Measurements from ENCODE around the gene NOTUM.
"Not testable (repeated sequence)": the region's sequence is repeated elsewhere in the genome, so short reads cannot be mapped to it uniquely, and the experiment has no call there.

The NOTUM gene

DNA sequence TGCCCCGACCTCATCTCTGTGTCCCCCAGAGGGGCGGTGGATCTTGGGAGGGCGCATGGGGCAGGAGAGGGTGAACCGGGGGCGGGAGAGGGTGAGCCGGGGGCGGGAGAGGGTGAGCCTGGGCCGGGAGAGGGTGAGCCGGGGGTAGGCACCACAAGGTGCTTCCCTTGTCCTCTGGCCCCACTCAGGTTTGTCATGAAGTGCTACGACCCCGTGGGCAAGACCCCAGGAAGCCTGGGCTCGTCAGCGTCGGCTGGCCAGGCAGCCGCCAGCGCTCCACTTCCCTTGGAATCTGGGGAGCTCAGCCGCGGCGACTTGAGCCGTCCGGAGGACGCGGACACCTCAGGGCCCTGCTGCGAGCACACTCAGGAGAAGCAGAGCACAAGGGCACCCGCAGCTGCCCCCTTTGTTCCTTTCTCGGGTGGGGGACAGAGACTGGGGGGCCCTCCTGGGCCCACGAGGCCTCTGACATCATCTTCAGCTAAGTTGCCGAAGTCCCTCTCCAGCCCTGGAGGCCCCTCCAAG lies 35.3 kb upstream of the NOTUM start:
- no peak for DNase-seq

DNA sequence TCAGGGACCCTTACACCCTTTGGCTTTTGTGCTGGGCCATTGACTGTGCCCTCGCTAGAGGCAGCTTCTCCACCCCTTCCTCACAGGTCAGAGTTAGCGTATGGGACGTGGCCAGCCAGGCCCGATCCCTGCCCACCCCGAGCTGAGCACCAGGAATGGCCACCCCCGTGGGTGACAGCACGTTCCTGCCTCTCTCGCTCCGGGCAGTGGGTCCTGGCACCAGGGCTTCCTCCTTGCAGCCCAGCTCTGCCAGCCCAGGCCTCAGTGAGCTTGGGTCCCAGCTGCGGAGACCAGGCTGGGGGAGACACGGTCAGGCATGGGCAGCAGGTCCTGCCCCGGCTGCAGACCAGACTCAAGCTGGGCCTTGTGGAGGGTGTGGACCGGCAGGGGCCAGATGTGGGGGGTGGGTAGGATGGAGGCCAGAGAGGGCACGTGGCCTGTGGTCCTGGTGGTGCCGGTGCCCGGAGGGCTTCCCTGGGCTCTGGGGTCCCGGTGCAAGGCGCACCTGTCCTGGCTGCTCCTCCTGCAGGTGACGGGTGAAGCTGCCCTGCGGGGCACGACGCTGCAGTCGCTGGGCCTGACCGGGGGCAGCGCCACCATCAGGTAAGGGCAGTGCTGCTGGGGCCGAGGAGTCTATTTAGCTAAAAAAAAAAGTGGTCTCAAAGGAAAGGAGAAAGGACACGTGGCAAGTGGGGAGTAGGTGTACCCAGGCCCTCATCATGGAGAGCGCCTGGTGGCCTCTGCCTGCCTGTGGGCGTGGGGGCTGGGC lies 34.7 kb upstream of the NOTUM start:
- no peak for DNase-seq

DNA sequence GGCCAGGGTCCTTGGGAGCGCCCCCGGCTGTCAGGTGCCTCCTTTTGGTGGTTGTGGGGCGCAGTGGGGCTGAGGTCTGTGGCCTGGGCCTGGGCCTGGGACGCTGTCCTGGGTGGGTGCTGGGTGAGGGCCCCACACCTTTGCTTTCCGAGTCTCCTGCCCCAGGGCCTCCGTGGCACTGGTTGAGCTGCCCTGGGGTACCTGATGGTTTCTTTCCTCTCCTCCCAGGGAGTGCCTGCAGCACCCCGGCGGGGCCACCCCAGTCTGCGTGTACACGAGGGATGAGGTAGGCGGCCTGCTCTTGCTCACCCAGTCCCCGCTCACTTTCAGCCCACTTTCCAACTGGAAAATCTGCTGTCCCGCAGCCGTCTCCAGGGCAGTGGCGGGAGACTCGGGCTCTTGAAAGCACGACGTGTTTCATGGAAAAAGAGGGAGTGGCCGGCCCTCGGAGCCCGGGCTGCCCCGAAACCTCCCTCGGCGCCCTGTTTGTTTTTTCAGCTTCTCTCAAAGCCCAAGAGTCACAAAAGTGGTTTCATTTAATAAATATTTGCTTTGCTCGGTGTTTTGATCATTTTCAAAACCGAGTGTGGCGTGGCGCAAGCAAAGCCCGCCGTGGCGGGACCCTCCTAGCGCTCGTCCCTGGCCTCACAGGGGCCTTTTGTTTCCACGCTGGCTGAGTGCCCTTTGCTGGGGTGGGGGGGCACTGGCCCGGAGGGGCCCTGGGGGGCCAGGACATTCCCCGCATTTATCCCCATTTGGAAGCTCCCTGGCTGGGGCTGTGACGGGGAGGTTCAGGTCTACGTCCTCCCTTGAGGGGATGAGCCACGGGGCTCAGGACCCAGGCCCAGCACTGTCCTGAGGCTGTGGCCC lies 33.8 kb upstream of the NOTUM start:
- no peak for DNase-seq

DNA sequence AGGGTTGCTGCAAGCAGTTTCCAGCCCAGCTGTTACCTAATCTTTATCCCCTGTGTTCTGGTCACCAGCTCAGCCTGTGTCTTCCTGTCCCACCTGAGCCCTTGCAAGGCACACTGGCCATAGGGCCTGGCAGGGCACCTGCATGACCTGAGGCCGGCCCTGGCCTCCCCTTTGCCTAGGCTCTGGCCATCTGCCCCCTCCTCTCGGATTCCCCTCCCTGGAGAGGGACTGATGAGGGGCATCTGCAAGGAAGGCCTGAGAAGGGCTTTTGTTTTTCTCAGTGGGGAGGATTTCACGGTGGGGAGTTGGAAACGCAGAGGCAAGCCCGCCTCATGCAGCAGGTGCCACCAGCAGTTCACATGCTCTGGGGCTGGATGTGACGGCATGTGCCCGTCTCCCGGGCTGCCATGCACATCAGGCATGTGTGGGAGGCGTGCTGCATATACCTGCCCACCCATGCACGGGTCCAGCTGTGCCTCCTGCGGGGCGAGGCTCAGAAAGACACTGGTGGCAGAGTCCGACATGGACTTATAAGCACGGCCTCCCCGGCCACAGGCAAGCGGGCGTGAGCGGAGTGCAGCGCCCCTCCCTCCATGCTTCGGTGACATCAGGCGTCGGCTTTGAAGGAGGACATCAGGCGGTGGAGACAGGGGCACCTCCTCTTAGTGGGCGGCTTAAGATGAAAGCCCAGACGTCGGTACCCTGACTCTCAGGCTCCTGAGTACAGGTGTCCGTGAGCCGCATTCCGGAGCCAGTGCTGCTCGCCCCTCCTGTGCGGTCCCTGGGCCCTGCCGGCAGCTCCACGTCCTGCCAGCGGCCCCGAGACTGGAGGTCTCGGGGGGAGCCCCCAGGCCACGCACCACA lies 33.0 kb upstream of the NOTUM start:
- DNase-seq = no peak

DNA sequence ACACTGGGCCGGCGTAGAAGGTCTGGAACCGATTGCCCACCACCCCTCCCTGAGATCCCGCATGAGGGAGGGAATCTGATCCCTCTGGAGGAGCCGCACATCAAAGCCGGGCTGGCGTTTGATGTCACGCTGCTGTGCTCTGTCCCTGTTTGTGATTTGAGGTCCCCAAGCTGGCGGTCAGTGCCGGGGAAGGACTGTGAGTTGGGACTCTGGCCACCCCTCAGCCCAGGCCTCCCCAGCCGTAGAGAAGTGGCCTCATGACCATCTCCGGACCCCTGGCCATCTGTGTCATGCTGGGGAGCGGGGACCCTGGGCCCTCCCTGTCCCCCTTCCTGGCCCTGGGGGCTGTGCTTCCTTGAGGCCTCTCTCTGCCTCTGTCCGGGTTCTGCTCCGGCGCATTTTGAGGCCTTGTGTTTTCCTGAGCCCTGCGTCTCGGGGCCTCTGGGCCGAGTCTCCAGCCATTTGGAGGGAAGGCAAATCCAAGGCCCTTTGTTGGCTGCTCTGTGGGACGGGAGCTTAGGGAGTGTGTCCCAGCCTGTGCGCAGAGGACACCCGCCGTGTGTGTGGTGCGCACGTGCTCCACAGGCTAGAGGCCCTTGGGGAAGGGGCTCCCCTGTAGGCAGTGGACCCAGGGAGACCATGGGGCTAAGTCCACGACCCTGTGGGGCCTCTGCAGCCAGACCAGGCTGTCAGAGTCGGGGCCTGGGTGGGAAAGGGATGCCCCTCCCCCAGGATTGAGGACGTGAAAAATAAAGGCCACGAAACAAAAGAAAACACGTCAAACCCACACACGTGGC lies 31.5 kb upstream of the NOTUM start:
- peak; percentile 78 for DNase-seq

DNA sequence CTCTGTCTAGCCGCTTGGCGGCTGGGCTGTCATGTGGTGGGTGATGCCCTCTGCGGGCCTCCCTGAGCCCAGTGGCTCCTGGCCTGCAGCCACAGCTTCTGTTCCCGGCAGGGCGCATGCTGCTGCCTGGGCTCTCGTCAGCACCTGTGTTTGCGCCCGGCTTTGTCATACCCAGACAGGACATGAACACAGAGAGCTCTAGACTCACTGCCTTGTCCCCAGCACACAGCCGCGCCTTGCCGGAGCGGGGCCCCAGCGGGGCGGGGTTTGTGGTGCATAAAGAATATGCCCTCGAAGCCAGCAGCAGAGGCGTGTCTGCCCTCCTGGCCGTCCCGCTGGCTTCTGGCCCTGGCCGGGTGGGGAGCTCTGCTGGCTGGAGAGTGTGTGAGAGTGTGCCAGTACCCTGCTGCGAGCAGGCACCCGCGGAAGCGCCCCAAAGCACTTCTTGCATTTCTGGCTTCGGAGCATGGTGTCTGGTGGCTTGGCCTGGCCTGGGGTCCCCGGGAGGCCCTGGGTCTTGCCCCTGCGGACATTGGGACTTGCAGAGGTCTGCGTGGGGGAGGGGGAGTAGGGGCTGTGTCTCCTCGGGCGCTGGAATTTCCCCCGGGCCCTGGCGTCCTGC lies 30.8 kb upstream of the NOTUM start:
- DNase-seq = peak; percentile 88

DNA sequence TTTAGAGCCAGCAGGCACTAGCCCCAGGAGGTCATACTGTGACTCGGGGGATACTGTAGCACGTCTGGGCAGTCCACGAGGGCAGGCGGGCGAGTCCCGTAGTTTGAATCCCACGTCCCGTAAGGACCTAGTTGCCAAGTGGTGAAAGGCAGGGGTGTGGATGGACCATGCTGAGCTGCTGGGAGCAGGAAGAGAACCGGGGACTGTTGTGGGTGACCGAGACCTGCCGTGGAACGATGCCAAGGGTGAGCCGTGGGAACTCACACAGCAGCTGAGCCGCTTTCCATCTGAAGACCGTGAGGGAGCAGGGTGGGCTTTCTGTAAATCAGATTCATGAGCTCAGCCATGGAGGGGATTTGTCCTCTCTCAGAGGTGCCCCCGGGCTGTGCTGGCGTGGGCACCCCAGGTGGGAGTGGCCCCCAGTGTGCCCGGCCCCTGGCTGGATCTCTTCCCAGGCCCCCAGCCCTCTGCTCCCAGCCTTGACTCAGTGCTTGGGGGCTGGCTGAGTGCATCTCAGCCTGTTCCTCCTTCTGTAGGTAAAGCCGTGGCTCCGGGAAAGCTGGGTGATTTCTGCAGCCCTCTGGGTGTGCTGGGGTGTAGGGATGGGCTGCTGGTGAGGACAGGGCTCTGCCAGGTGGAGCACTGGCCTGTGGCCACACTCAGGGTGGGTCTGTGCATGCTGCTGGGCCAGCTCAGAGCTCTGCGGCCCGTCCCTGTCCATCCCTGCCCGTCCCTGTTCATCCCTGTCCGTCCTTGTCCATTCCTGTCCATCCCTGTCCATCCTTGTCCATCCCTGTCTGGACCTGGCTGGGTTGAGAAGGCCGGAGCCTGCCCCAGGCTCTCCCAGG lies 30.1 kb upstream of the NOTUM start:
- DNase-seq = no peak

DNA sequence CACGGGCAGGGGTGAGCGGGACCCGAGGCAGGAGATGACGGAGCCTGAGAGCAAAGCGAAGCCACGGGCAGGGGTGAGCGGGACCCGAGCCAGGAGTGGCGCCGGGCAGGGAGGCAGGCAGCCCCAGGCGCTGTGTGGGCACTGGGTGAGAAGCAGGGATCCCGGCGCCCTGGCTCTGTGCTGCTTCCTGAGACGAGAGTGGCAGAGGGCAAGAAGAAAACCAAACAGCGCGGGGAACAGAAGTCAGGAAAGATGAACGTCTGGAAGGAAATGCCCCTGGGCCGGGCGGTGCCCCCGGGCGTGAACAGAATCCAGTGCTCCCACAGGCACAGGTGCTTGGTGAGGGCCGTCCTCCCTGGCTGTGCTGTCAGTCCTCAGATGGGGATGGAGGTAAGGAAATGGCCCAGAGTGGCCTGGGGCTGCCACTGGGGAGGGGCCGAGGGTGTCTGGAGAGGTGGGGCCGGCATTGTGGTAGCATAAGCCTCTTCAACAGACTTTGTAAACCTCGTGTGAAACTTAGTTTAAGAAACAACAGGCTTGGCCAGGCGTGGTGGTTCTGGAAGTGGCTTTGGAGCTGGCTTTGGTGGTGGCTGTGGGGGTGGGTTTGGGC lies 26.3 kb upstream of the NOTUM start:
- DNase-seq = no peak

DNA sequence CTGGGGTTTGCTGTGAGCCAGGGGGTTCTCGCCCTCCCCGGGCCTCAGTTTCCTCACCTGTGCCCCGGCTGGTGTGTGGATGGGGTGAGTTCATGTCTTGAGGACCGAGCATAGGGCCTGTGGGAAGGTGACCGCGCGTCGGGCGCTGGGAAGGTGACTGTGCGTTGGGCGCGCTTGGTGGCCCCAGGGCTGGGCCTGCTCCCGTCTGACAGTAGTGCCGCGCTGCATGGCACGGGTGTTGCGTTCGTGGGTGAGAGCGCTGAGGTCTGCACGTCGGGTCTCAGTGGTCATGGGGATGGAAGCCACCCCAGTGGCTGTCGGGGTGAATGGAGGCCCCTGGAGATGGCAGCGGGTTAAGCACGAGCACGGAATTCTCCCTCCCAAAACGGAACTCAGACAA lies 25.6 kb upstream of the NOTUM start:
- DNase-seq = no peak

DNA sequence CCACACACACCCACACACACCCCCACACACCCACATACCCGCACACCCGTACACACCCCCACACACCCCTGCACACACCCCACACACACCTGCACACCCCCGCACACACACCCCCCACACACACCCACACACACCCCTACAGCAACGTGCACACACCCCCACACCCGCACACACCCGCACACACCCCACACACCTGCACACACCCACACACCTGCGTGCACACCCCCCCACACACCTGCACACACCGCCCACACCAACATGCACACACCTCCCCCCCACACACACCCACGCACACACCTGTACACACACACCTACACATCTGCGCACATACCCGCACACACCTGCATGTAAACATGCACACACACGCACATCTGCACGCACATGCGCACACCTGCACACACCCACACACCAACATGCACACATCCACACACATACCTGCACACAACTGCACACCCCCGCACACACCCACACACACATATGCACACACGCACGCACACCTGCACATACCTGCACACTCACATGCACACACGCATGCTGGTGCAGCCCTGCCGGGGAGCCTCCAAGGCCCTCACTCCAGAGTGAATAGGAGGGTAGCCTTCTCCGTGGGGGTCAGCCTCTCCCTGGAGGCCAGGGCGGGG lies 23.9 kb upstream of the NOTUM start:
- DNase-seq = no peak

DNA sequence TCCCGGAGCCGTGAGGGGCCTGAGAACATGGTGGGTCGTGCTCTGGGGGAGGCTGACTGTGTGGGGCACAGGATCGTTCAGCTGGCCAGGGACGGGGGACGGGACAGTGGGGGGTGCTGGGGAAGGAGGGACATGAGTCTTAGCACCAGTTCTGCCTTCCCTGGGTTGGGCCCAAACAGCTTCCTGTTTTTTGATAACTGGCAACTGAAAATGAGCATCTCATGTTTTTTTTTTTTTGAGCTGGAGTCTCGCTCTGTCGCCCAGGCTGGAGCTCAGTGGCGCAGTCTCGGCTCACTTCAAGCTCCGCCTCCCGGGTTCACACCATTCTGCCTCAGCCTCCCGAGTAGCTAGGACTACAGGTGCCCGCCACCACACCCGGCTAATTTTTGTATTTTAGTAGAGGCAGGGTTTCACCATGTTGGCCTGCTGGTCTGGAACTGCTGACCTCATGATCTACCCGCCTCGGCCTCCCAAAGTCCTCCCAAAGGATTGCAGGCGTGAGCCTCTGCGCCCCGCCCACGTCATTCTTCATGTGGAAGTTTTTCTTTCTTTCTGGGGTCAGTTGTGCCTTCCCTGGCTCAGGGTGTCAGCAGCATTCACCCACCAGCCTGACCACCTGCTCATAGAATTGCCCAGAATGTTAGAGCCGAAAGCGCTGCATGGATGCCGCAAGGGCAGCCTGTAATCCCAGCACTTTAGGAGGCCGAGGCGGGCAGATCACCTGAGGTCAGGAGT lies 22.8 kb upstream of the NOTUM start:
- no peak for DNase-seq

DNA sequence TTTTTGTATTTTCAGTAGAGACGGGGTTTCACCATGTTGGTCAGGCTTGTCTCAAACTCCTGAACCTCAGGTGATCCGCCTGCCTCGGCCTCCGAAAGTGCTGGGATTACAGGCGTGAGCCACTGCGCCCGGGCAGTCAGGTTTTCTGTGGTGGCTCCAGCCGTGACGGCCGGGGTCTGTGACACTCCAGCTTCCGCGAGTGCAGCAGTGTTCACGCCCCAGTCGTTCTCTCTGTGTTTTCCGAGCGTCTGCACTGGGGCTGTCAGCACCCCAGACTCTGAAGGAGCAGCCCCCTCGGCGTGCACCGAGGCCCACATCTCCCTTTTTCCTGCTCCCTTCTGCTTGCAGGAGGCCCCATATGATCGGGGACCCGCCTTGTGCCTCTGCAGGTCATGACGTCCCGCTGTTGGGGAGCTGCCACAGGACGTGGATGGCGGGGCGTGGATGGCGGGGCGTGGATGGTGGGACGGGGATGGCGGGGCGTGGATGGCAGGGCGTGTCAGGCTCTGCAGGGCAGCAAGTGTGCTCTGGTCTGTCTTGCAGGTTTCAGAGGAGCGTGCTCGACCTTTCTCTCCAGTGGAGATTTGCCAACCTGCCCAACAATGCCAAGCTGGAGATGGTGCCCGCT lies 22.1 kb upstream of the NOTUM start:
- DNase-seq = no peak

DNA sequence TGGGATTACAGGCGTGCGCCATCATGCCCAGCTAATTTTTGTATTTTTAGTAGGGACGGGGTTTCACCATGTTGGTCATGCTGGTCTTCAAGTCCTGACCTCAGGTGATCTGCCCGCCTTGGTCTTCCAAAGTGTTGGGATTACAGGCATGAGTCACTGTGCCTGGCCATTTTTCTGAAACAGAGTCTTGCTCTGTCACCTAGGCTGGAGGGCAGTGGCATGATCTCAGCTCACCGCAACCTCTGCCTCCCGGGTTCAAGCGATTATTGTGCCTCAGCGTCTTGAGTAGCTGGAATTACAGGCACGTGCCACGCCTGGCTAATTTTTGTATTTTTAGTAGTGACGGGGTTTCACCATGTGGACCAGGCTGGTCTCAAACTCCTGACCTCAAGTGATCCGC lies 20.5 kb upstream of the NOTUM start:
- DNase-seq = not testable (repeated sequence)

DNA sequence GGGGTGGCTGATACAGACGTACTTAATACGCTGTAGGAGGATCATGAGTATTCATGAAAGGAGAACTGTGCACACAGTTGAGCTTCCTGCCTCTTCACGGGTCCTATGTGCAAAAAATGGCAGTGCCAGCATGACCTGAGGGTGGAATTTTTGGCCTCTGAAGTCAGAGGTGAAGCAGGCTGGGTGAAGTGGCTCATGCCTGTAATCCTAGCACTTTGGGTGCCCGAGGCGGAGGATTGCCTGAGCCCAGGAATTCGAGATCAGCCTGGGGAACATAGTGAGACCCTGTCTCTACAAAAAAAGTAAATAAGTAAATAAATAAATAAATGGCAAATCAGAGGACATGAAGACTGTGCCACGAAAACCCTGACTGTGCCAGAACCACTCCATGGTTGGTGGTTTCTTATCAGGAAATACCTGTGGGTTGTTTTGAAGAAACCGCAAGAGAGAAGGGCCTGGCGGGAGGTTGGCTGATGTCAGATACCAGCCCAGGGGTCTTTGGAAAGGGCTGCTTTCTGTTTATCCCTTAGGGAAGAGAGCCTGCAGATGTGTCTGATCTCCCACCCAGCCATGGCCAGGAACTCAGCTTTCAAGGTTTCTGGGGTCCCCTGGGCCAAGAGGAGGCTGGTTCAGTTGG lies 19.8 kb upstream of the NOTUM start:
- DNase-seq = no peak

DNA sequence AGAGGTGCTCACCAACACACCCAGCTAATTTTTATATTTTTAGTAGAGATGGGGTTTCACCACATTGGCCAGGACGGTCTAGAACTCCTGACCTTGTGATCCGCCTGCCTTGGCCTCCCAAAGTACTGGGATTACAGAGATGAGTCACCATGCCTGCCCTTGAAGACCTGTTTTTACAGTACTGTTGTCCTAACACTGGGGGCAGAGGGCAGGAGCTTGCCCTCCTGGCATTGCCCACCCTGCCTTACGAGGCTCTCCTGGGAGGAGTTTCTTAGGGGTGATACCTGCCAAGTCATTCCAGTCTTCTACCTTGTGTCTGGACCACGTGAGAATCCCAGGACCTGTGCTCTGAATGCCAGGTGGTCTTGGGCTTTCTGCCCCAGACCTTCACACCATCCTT lies 19.1 kb upstream of the NOTUM start:
- no peak for DNase-seq

DNA sequence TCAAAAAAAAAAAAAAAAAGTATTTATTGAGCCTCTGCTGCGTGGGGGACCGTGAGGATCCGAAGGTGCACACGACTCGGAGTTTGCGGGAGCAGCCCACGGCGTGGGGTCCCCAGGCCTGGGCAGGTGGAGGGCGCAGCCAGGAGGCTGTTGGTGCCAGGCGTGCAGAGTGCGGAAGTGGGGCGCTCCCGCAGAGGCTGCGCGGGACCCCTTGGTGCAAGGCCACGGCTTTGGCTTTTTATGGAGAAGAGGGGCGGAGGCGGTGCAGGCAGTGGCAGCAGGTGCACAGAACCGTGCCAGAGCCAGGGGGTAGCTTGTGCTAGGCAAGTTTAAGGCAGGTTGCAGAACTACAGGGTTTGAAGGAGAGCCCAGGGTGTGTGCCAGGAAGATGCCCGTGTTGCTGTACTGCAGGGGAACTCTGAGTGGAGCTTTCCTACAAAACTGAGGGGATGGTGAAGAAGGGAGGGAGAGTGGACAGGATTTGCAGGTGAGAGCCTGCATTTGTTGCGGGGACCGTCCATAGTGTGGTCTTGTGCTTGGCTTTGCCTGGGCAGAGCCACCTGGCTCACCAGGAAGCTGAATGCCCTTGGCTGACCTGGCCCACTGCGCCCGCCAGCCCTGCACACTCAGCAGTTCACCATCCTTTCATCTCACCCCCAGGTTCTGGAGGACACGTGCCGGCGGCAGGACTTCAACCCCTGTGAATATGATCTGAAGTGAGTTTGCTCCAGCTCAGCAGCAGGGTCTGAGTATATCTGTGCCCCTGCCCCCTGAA lies 17.7 kb upstream of the NOTUM start:
- no peak for DNase-seq

DNA sequence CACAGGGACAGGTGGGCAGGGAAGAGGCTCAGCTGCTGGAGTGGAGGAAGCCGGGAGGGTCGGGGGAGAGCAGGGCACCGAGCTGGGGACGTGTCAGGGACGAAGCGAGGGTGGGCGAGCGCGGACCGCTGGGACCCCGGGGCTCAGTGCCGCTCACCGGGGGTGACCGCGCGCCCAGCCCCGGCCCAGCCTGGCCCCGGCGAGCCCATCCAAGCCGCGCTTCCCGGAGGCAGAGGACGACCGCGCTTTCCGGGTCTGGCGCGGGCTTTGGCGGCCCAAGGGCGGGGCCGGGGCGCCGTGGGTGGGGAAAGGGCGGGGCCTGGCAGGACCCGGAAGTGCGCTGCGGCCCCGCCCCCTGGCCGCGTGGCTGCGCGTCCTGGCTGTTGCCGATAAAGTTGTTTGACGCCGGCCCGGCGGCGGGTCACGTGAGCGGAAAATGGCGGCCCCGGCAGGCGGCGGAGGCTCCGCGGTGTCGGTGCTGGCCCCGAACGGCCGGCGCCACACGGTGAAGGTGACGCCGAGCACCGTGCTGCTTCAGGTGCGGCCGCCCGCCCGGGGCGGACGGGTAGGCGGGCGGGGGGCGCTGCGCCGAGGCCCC lies 16.3 kb upstream of the NOTUM start, which contains the start of gene ASPSCR1:
Gene ASPSCR1, plus strand, starts transcription at position 419 of the 598 bp plus-strand sequence. Its CDS starts 18 bp downstream, at position 437.
- DNase-seq = peak; percentile 97
